HEK293T (cell line): ENCODE data around the gene TMPRSS9.

Experiments used
- CTCF ChIA-PET: fragments of 350-600 bp; formaldehyde crosslinking; extraction: SDS; loops from one replicate; lab custom pipeline; 2021; ENCODE audit warnings: antibody characterized with exemption, inconsistent platforms; lab: Yijun Ruan, JAX
- POLR2A ChIA-PET: fragments of 350-600 bp; formaldehyde crosslinking; extraction: SDS; loops from one replicate; lab custom pipeline; 2020; ENCODE audit warnings: antibody characterized with exemption, inconsistent platforms; lab: Yijun Ruan, JAX
- DNase-seq: peaks from one replicate; pipeline ENCODE4 v3.0.0; 2012; ENCODE audit warnings: mixed read lengths; ENCODE audit errors: extremely low spot score
- ARNT ChIP-seq: fragments of 450-650 bp; IDR thresholded peaks from 2 replicates; pipeline ENCODE4 v1.6.1; 2017; ENCODE audit warnings: mild to moderate bottlenecking
- BHLHE40 ChIP-seq: fragments of 450-650 bp; IDR thresholded peaks from 2 replicates; pipeline ENCODE4 v1.6.1; 2016; ENCODE audit warnings: mild to moderate bottlenecking, moderate library complexity, borderline replicate concordance
- CTBP1 ChIP-seq: fragments of 450-650 bp; IDR thresholded peaks from 2 replicates; pipeline ENCODE4 v1.6.1; 2016; ENCODE audit warnings: borderline replicate concordance
- ELF4 ChIP-seq: fragments of 450-650 bp; IDR thresholded peaks from 2 replicates; pipeline ENCODE4 v1.6.1; 2017; ENCODE audit warnings: antibody characterized with exemption
- FOXA1 ChIP-seq: fragments of 450-650 bp; IDR thresholded peaks from 2 replicates; pipeline ENCODE4 v1.6.1; 2016; ENCODE audit warnings: mild to moderate bottlenecking
- FOXK2 ChIP-seq: fragments of 450-650 bp; IDR thresholded peaks from 2 replicates; pipeline ENCODE4 v1.6.1; 2016; ENCODE audit warnings: mild to moderate bottlenecking
- FOXM1 ChIP-seq: fragments of 450-650 bp; IDR thresholded peaks from 2 replicates; pipeline ENCODE4 v1.6.1; 2017; ENCODE audit warnings: mild to moderate bottlenecking, borderline replicate concordance
- HDGF ChIP-seq: fragments of 450-650 bp; IDR thresholded peaks from 2 replicates; pipeline ENCODE4 v1.6.1; 2017; ENCODE audit warnings: antibody characterized with exemption, borderline replicate concordance
- L3MBTL2 ChIP-seq: fragments of 450-650 bp; conservative IDR thresholded peaks from 2 replicates; pipeline ENCODE4 v1.6.1; 2016; ENCODE audit warnings: mild to moderate bottlenecking
- LEF1 ChIP-seq: fragments of 450-650 bp; IDR thresholded peaks from 2 replicates; pipeline ENCODE4 v1.6.1; 2017; ENCODE audit warnings: mild to moderate bottlenecking, borderline replicate concordance
- NFRKB ChIP-seq: fragments of 450-650 bp; IDR thresholded peaks from 2 replicates; pipeline ENCODE4 v1.6.1; 2016; ENCODE audit warnings: mild to moderate bottlenecking, moderate library complexity
- SP1 ChIP-seq: fragments of 450-650 bp; IDR thresholded peaks from 2 replicates; pipeline ENCODE4 v1.6.1; 2017
- SUZ12 ChIP-seq: fragments of 450-650 bp; IDR thresholded peaks from 2 replicates; pipeline ENCODE4 v1.6.1; 2016; ENCODE audit warnings: mild to moderate bottlenecking
- TARDBP ChIP-seq: fragments of 450-650 bp; IDR thresholded peaks from 2 replicates; pipeline ENCODE4 v1.6.1; 2016
- ZNF384 ChIP-seq: fragments of 450-650 bp; IDR thresholded peaks from 2 replicates; pipeline ENCODE4 v1.6.1; 2016
- TF ChIP-seq, protein P1 (sequence below): fragments of 450-650 bp; IDR thresholded peaks from 2 replicates; pipeline ENCODE4 v1.6.1; 2016

Gene TMPRSS9

GRCh38 chr19:2332341-2333026, 27.6 kb upstream of the TMPRSS9 start:
- no peak for TF ChIP-seq FOXM1
- TF ChIP-seq ARNT, result no peak
- TF ChIP-seq FOXA1, result no peak
- no peak for TF ChIP-seq FOXK2
- no peak for DNase-seq
- POLR2A ChIA-PET, result no interaction called here
- CTCF ChIA-PET, result no interaction called here

- POLR2A ChIA-PET, result no interaction called here
- no peak for TF ChIP-seq ZNF384
- no peak for TF ChIP-seq FOXK2
- no peak for TF ChIP-seq SP1
- TF ChIP-seq FOXM1, result no peak
- no peak for TF ChIP-seq LEF1
- no peak for TF ChIP-seq CTBP1
- TF ChIP-seq ELF4, result no peak
- no peak for TF ChIP-seq TARDBP
- TF ChIP-seq SUZ12, result no peak
- no peak for TF ChIP-seq FOXA1
- TF ChIP-seq BHLHE40, result no peak
- no peak for TF ChIP-seq HDGF
- no peak for TF ChIP-seq ARNT
- TF ChIP-seq NFRKB, result no peak
- TF ChIP-seq, protein P1, sequence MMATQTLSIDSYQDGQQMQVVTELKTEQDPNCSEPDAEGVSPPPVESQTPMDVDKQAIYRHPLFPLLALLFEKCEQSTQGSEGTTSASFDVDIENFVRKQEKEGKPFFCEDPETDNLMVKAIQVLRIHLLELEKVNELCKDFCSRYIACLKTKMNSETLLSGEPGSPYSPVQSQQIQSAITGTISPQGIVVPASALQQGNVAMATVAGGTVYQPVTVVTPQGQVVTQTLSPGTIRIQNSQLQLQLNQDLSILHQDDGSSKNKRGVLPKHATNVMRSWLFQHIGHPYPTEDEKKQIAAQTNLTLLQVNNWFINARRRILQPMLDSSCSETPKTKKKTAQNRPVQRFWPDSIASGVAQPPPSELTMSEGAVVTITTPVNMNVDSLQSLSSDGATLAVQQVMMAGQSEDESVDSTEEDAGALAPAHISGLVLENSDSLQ, result no peak
- no peak for TF ChIP-seq L3MBTL2
- CTCF ChIA-PET, result no interaction called here
- DNase-seq, result no peak
Observed at GRCh38 chr19:2333027-2333806, 26.8 kb upstream of the TMPRSS9 start.

- TF ChIP-seq BHLHE40 (no peak), FOXK2 (no peak), SUZ12 (no peak), FOXA1 (no peak), HDGF (no peak), NFRKB (no peak), SP1 (no peak), ARNT (no peak), ELF4 (no peak), FOXM1 (no peak), ZNF384 (no peak)
- no peak for DNase-seq
- POLR2A ChIA-PET, result no interaction called here
- CTCF ChIA-PET, result no interaction called here
Observed at GRCh38 chr19:2333807-2334211, 26.3 kb upstream of the TMPRSS9 start.

DNA sequence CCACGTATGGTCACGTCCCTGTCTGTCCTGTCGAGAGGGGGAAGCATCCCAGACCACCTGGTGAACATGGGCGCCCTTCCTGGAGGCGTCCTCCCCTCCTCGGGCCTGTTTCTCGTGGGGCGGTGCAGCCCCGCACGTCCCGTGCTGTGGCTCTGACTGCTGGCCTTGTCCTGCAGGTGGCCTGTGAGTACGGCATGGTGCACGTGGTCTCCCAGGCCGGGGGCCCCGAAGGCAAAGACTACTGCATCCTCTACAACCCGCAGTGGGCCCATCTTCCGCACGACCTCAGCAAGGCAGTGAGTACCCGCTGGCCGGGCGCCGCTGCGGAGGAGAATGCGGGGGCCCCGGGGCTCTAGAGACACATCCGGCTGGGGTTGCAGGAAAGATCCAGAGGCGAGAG, 25.6 kb upstream of the TMPRSS9 start:
- TF ChIP-seq CTBP1 (no peak), ELF4 (no peak), HDGF (no peak), FOXM1 (no peak), LEF1 (no peak), NFRKB (no peak), L3MBTL2 (no peak), SUZ12 (no peak), ARNT (no peak), TARDBP (no peak), FOXA1 (no peak), FOXK2 (no peak), SP1 (no peak), BHLHE40 (no peak), ZNF384 (no peak)
- TF ChIP-seq, protein P1, result no peak
- ChIA-PET CTCF (no interaction called here), POLR2A (no interaction called here)
- DNase-seq, result no peak

- ChIA-PET POLR2A (no interaction called here), CTCF (interaction anchor here (0.6 kb wide), 1 partner anchor 313 kb away, joined by 3 read pairs; no protein-coding TSS in a partner anchor)
- DNase-seq, result no peak
- TF ChIP-seq FOXA1 (no peak), LEF1 (no peak), BHLHE40 (no peak)
Observed at GRCh38 chr19:2334986-2335846, 24.8 kb upstream of the TMPRSS9 start.

GRCh38 chr19:2335848-2336247, 24.2 kb upstream of the TMPRSS9 start:
- TF ChIP-seq, protein P1, result no peak
- TF ChIP-seq ARNT (no peak), FOXA1 (no peak), SUZ12 (no peak), TARDBP (no peak), FOXM1 (no peak), CTBP1 (no peak), ELF4 (no peak), HDGF (no peak), BHLHE40 (no peak), L3MBTL2 (no peak), FOXK2 (no peak)
- CTCF ChIA-PET, result interaction anchor here (0.6 kb wide), 1 partner anchor 313 kb away, joined by 3 read pairs; no protein-coding TSS in a partner anchor
- DNase-seq, result no peak
- POLR2A ChIA-PET, result no interaction called here
